DND-41 (cell line): ENCODE data around the gene VSNL1.

Source experiments
- EZH2 ChIP-seq: IDR thresholded peaks from 3 replicates; pipeline ENCODE4 v1.6.1; 2012; ENCODE audit warnings: borderline replicate concordance, low read depth, mild to moderate bottlenecking, moderate library complexity, low read length, inconsistent platforms; ENCODE audit not compliant: severe bottlenecking
- TF ChIP-seq, protein P1 (sequence below): IDR thresholded peaks from 2 replicates; pipeline ENCODE4 v1.5.1; 2012; ENCODE audit warnings: borderline replicate concordance, low read length, moderate library complexity, mild to moderate bottlenecking; ENCODE audit not compliant: poor library complexity, severe bottlenecking; ENCODE audit errors: extremely low read depth

DNA sequence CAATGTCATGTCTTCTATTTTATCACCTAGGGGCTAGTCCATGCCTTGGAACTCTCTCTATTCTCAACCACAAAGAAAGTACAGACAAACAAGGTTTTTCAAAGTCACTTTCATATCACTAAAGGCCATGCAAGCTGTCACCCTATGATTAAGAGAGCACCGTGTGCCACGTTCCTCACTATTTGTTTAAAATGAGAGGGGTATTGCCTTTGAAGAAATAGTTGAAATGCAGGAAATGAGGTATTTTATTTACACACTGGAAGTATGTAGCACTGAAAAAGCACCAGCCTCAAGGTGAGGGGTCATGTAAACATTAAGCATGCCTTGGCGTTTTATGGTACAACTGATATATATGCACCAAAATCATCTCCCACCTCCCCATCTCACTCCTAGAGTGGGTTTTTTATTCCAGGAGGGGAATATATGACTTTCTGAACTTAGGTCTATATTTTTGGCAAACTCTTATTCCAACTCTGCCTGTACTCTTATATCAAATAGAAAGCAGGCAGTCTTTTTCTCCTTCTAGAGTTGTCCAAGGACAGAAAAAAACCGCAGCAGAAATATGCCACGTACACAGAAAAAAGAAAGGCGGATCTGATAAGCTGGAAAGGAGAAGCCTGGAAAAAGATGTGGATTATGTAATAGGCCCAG is 53.5 kb downstream of the VSNL1 start:
- TF ChIP-seq, protein P1, sequence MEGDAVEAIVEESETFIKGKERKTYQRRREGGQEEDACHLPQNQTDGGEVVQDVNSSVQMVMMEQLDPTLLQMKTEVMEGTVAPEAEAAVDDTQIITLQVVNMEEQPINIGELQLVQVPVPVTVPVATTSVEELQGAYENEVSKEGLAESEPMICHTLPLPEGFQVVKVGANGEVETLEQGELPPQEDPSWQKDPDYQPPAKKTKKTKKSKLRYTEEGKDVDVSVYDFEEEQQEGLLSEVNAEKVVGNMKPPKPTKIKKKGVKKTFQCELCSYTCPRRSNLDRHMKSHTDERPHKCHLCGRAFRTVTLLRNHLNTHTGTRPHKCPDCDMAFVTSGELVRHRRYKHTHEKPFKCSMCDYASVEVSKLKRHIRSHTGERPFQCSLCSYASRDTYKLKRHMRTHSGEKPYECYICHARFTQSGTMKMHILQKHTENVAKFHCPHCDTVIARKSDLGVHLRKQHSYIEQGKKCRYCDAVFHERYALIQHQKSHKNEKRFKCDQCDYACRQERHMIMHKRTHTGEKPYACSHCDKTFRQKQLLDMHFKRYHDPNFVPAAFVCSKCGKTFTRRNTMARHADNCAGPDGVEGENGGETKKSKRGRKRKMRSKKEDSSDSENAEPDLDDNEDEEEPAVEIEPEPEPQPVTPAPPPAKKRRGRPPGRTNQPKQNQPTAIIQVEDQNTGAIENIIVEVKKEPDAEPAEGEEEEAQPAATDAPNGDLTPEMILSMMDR, result no peak
- no peak for TF ChIP-seq EZH2
